Esophagus squamous epithelium (tissue), 5 donors: ENCODE results near the gene DDX47. TPM values are rescaled to one million over a fixed set of nuclear protein-coding genes. Genes with fewer than 3 reads are reported as not detected.
A peak's percentile ranks its signal among the peaks of the same experiment; 100 is the strongest.
"Not testable (repeated sequence)": the region's sequence is repeated elsewhere in the genome, so short reads cannot be mapped to it uniquely, and the experiment has no call there.

ENCODE experiments used
- DNase-seq: peaks from one replicate; lab custom pipeline; 2025; lab: John Stamatoyannopoulos, UW
- H3K27ac ChIP-seq, 4 donors: fragments of 200-600 bp; sonication (generic); one replicate each; pipeline ENCODE4 v1.5.1; 2016 to 2019; ENCODE audit warnings: mild to moderate bottlenecking in 1 of 4
- H3K27me3 ChIP-seq, 4 donors: fragments of 200-600 bp; sonication (generic); 1 replicate in 3 of 4; 2 replicates in 1 of 4; pipeline versions ENCODE4 v1.5.1 to v1.6.0; 2017 to 2021; ENCODE audit warnings: antibody characterized with exemption in 1 of 4
- H3K36me3 ChIP-seq, 3 donors: fragments of 200-600 bp; sonication (generic); one replicate each; pipeline ENCODE4 v1.5.1; 2016 to 2019
- H3K4me1 ChIP-seq, 3 donors: fragments of 200-600 bp; sonication (generic); one replicate each; pipeline ENCODE4 v1.5.1; 2017 to 2019
- H3K4me3 ChIP-seq, 4 donors: fragments of 200-600 bp; sonication (generic); 1 replicate in 3 of 4; 2 replicates in 1 of 4; pipeline ENCODE4 v1.5.1; 2016 to 2019; ENCODE audit warnings: mild to moderate bottlenecking in 2 of 4, moderate library complexity in 1 of 4
- H3K9me3 ChIP-seq, 3 donors: fragments of 200-600 bp; sonication (generic); one replicate each; pipeline ENCODE4 v1.5.1; 2016 to 2019
- POLR2A ChIP-seq, 4 donors: fragments of 450-650 bp; IDR thresholded peaks; one replicate each; pipeline ENCODE4 v1.6.1; 2017; ENCODE audit warnings: antibody characterized with exemption in 4 of 4, mild to moderate bottlenecking in 4 of 4, moderate library complexity in 3 of 4
- WGBS, 2 donors: methylation state at CpG; one replicate each; pipeline ENCODE4 v1.1.5; 2018; 5-methylcytosine and 5-hydroxymethylcytosine counted together
- intact Hi-C: fragments of 100-400 bp; cut with DNase I; formaldehyde crosslinking; loops from one replicate; pipeline ENCODE4 v1.15.0; 2022
- total RNA-seq, 4 donors: library from RNA; depleted of rRNA; stranded (reverse); fragments of >200 nt; gene quantifications; one replicate each; pipeline ENCODE4 v1.1.0, GENCODE V29; 2016
- TF ChIP-seq, protein P1 (sequence below), 6 experiments: fragments of 450-650 bp in 4 of 6; fragments of 200-600 bp in 2 of 6; sonication (generic) in 2 of 6; IDR thresholded peaks; one replicate each; pipeline ENCODE4 v1.5.1; 2016 to 2019; ENCODE audit warnings: antibody characterized with exemption in 6 of 6, mild to moderate bottlenecking in 4 of 6, moderate library complexity in 4 of 6
- donor health status: DM: yes; HTN: yes; CAD: no.

The DDX47 gene
- total RNA-seq, 4 donors from 2014 or later = 40.6 to 67.9 (median 55.3) TPM

DNA sequence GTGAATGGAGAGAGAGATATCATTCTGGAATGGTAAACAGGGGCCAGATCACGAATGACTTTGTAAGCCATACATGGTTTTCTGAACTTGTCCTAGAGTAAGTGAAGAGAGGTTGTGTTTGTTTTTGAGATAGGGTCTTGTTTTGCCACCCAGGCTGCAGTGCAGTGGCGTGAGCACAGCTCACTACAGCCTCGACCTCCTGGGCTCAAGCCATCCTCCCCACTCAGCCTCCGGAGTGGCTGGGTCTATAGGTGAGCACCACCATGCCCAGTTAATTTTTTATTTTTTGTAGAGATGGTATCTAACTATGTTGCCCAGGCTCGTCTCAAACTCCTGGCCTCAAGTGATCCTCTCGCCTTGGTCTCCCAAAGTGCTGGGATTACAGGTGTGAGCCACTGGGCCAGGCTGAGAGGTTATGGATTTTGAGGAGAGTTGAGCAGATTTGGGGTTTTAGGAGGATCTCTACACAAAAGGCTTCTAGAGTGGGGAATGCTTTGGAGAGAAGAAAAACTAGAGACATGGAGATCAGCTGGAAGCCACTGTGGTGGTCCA lies 58.5 kb downstream of the DDX47 start:
- DNase-seq = no peak
- 76 to 88% methylated on average over 5 of the region's 6 CpGs for WGBS, 2 donors

DNA sequence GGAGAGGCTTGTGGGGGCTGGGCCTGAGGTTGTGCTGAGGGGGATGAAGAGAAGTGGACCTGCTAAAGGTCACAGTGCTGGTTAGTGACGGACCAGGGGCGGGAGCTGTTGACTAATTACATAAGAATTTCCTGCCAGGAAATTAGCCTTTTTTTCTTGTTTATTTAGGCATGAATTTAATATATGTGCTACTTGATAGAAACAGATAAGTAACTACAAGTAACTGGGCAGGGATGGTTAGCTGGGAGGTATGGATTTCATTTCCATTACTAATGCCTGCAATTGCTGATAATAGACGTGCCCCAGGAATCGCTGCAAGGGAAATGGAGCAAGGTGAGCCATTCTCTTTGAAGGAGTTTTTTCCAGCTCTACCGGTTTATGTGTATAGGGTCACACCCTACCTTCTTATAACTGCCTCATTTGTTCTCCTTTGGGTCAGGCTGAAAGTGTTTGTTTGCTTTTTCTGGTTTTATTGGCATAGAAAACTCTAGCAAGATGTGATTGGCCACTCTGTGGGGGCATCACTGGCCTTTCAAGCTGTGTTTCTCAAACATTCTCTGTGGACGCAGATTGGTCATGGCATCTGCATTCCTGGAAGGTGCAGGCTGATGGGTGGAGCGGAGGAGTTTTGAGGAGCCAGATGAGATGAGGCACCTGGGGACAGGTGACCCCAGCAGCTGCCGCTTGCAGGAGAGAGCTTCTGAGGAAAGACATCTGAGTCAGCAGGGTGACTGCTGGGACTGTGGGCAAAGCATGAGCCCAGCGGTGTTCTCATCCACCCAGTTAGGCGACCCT lies 59.2 kb downstream of the DDX47 start:
- no peak for DNase-seq
- H3K9me3 ChIP-seq = no peaks in the 10 kb centered on the region
- peaks cover 0 to 10% (median 0%) of the 10 kb centered on the region in 4 donors for H3K27me3 ChIP-seq
- H3K36me3 ChIP-seq = no peaks in the 10 kb centered on the region
- peak overlapping the region; percentile 60 to 81 (median 66) for H3K27ac ChIP-seq
- intact Hi-C loops = no loop called here
- H3K4me1 ChIP-seq = peaks cover 0 to 27% (median 11%) of the 10 kb centered on the region in 3 donors
- H3K4me3 ChIP-seq = no peak overlapping the region
- TF ChIP-seq, protein P1, sequence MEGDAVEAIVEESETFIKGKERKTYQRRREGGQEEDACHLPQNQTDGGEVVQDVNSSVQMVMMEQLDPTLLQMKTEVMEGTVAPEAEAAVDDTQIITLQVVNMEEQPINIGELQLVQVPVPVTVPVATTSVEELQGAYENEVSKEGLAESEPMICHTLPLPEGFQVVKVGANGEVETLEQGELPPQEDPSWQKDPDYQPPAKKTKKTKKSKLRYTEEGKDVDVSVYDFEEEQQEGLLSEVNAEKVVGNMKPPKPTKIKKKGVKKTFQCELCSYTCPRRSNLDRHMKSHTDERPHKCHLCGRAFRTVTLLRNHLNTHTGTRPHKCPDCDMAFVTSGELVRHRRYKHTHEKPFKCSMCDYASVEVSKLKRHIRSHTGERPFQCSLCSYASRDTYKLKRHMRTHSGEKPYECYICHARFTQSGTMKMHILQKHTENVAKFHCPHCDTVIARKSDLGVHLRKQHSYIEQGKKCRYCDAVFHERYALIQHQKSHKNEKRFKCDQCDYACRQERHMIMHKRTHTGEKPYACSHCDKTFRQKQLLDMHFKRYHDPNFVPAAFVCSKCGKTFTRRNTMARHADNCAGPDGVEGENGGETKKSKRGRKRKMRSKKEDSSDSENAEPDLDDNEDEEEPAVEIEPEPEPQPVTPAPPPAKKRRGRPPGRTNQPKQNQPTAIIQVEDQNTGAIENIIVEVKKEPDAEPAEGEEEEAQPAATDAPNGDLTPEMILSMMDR (IDR thresholded peaks at IDR 0.05) = no peak
- no peak for TF ChIP-seq POLR2A (IDR thresholded peaks at IDR 0.05)
- 36 to 37% methylated on average over 6 to 10 of the region's 10 CpGs for WGBS, 2 donors

More for the DNA sequence above, 58.5 kb downstream of the DDX47 start:
- TF ChIP-seq, protein P1 (IDR thresholded peaks at IDR 0.05) = no peak
- no peak for TF ChIP-seq POLR2A (IDR thresholded peaks at IDR 0.05)
- intact Hi-C loops = no loop called here
- H3K9me3 ChIP-seq = no peaks in the 10 kb centered on the region
- H3K36me3 ChIP-seq = no peaks in the 10 kb centered on the region
- H3K27me3 ChIP-seq = peaks cover 0 to 10% (median 0%) of the 10 kb centered on the region in 4 donors
- peak overlapping the region in 2 of 4 donors; percentile 67 to 81 for H3K27ac ChIP-seq
- H3K4me3 ChIP-seq = no peak overlapping the region
- H3K4me1 ChIP-seq = peaks cover 0 to 22% (median 11%) of the 10 kb centered on the region in 3 donors

DNA sequence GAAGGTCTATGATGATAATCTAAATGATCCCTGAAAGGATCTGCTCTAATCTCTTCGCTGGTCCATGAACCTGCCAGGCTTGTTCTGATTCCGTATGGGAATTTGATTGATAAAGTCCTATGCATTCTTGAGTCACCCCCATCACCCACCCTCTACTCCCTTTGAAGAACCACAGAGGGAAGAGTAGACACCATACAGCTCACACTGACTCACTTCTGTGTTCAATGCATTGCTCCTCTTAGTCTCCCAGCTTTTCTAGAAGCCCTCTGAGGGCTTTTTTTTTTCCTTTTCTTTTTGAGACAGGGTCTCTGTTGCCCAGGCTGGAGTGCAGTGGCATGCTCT lies 59.8 kb downstream of the DDX47 start:
- intact Hi-C loops = no loop called here

DNA sequence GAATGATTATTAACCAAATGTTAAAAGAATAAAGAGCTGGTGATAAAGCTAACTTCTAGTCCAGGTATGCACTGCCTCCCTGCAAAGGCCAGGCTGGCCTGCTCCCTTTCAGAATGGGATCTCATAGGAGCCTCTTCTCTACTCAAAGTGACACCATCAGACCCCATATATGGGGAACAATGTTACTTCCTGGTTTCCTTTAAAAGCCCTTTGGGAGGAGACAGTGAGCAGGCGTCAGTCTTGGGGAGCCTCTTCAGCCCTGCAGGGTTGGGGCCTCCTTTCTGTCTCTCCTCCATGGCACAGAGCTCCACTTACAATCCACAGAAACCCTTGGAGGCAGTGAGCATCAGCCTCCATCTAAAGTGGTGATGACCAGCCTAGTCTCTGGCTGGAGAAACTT lies 60.9 kb downstream of the DDX47 start:
- DNase-seq = no peak
- intact Hi-C loops = no loop called here
- H3K27me3 ChIP-seq = peaks cover 0 to 6% (median 0%) of the 10 kb centered on the region in 4 donors
- no peak overlapping the region for H3K27ac ChIP-seq
- H3K9me3 ChIP-seq = no peaks in the 10 kb centered on the region
- no peak overlapping the region for H3K4me3 ChIP-seq
- TF ChIP-seq, protein P1 (IDR thresholded peaks at IDR 0.05) = no peak
- TF ChIP-seq POLR2A (IDR thresholded peaks at IDR 0.05) = no peak
- 93% methylated on average over 1 of the region's 1 CpG; no CpG with 5 or more reads in 1 of the 2 donors for WGBS, 2 donors
- no peaks in the 10 kb centered on the region for H3K36me3 ChIP-seq
- peaks cover 0 to 36% (median 13%) of the 10 kb centered on the region in 3 donors for H3K4me1 ChIP-seq

More for the DNA sequence above, 59.8 kb downstream of the DDX47 start:
- Histone ChIP-seq H3K9me3 (no peaks in the 10 kb centered on the region), H3K4me3 (no peak overlapping the region), H3K27me3 (peaks cover 0 to 8% (median 0%) of the 10 kb centered on the region in 4 donors), H3K27ac (peak overlapping the region; percentile 60 to 81 (median 66)), H3K4me1 (peaks cover 0 to 32% (median 13%) of the 10 kb centered on the region in 3 donors), H3K36me3 (no peaks in the 10 kb centered on the region)
- no peak for TF ChIP-seq POLR2A (IDR thresholded peaks at IDR 0.05)
- TF ChIP-seq, protein P1 (IDR thresholded peaks at IDR 0.05) = no peak
- no peak for DNase-seq
- 53 to 77% methylated on average over 2 of the region's 2 CpGs for WGBS, 2 donors

DNA sequence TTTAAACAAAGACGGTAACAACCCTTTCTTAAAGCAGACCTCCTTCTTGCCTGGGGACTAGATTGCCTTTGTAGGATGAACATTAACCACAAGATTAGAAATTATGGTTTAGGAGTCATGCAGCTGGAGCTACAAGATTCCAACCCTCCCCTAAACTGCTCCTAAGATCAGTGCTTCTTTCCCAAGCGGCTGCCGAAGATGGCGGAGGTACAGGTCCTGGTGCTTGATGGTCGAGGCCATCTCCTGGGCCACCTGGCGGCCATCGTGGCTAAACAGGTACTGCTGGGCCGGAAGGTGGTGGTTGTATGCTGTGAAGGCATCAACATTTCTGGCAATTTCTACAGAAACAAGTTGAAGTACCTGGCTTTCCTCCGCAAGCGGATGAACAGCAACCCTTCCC lies 62.2 kb downstream of the DDX47 start:
- peaks cover 0 to 36% (median 13%) of the 10 kb centered on the region in 3 donors for H3K4me1 ChIP-seq
- H3K27me3 ChIP-seq, H3K9me3 ChIP-seq, intact Hi-C loops, H3K4me3 ChIP-seq, H3K27ac ChIP-seq, DNase-seq, H3K36me3 ChIP-seq: not testable (repeated sequence)
- 80 to 100% methylated on average over 1 to 2 of the region's 10 CpGs for WGBS, 2 donors
